ENCODE measurements around the gene ACE.
"Not testable (repeated sequence)": the region's sequence is repeated elsewhere in the genome, so short reads cannot be mapped to it uniquely, and the experiment has no call there.

ACE gene

GRCh38 chr17:63444457-63444856 lies 32.4 kb upstream of the ACE start:
- no peak for DNase-seq (ENCODE audit: low read depth, low spot score)

GRCh38 chr17:63445065-63445464 lies 31.8 kb upstream of the ACE start:
- no peak for DNase-seq (ENCODE audit: low read depth, low spot score)

- DNase-seq (ENCODE audit: low read depth, low spot score): peak; percentile 79
Measured at GRCh38 chr17:63445571-63445953, 31.3 kb upstream of the ACE start.

- DNase-seq (ENCODE audit: low read depth, low spot score): peak; percentile 80
Measured at GRCh38 chr17:63445954-63446752, 30.7 kb upstream of the ACE start, which contains the start of gene CYB561. TSS of gene CYB561 (minus strand) at chr17:63446306. CDS start at chr17:63437547, 8,759 bp downstream.

GRCh38 chr17:63446753-63447470 lies 29.9 kb upstream of the ACE start:
- DNase-seq (ENCODE audit: low read depth, low spot score): peak; percentile 87

- no peak for DNase-seq (ENCODE audit: low read depth, low spot score)
Measured at GRCh38 chr17:63447471-63448009, 29.3 kb upstream of the ACE start.

- DNase-seq (ENCODE audit: low read depth, low spot score): no peak
Measured at GRCh38 chr17:63448655-63449054, 28.2 kb upstream of the ACE start.

GRCh38 chr17:63450551-63450950 lies 26.3 kb upstream of the ACE start:
- no peak for DNase-seq (ENCODE audit: low read depth, low spot score)

- DNase-seq (ENCODE audit: low read depth, low spot score): no peak
Measured at GRCh38 chr17:63451150-63451549, 25.7 kb upstream of the ACE start.

GRCh38 chr17:63452046-63452961 lies 24.6 kb upstream of the ACE start:
- DNase-seq (ENCODE audit: low read depth, low spot score): no peak

GRCh38 chr17:63452962-63453551 lies 23.8 kb upstream of the ACE start:
- no peak for DNase-seq (ENCODE audit: low read depth, low spot score)

- not testable (repeated sequence) for DNase-seq (ENCODE audit: low read depth, low spot score)
Measured at GRCh38 chr17:63454357-63454756, 22.5 kb upstream of the ACE start.

- no peak for DNase-seq (ENCODE audit: low read depth, low spot score)
Measured at GRCh38 chr17:63454915-63455314, 21.9 kb upstream of the ACE start.

GRCh38 chr17:63455417-63455816 lies 21.4 kb upstream of the ACE start:
- no peak for DNase-seq (ENCODE audit: low read depth, low spot score)

GRCh38 chr17:63458478-63458877 lies 18.4 kb upstream of the ACE start:
- no peak for DNase-seq (ENCODE audit: low read depth, low spot score)

- DNase-seq (ENCODE audit: low read depth, low spot score): peak; percentile 43
Measured at GRCh38 chr17:63460018-63460417, 16.8 kb upstream of the ACE start.

GRCh38 chr17:63463771-63464170 lies 13.1 kb upstream of the ACE start:
- no peak for DNase-seq (ENCODE audit: low read depth, low spot score)

GRCh38 chr17:63464691-63465236 lies 12.1 kb upstream of the ACE start:
- no peak for DNase-seq (ENCODE audit: low read depth, low spot score)

- DNase-seq (ENCODE audit: low read depth, low spot score): not testable (repeated sequence)
Measured at GRCh38 chr17:63468099-63468498, 8.8 kb upstream of the ACE start.

GRCh38 chr17:63474174-63474573 lies 2.7 kb upstream of the ACE start:
- DNase-seq (ENCODE audit: low read depth, low spot score): no peak

Data from ELF-1 (cell line).